Tibial nerve (tissue), 4 donors: ENCODE data around the gene CLIP3. TPM values are rescaled to one million over a fixed set of nuclear protein-coding genes. Genes with fewer than 3 reads are reported as not detected.
A peak's percentile ranks its signal among the peaks of the same experiment; 100 is the strongest.

Experiments used
- DNase-seq, 2 donors: peaks; one replicate each; pipeline ENCODE4 v3.0.0-alpha.2; 2019; ENCODE audit warnings: low spot score in 2 of 2
- H3K27ac ChIP-seq, 4 donors: fragments of 200-600 bp; sonication (generic) in 3 of 4; one replicate each; pipeline ENCODE4 v1.5.1; 2017 to 2019; ENCODE audit warnings: mild to moderate bottlenecking in 1 of 4
- H3K27me3 ChIP-seq, 2 donors: fragments of 200-600 bp; sonication (generic) in 1 of 2; one replicate each; pipeline versions ENCODE4 v1.5.1 to v1.6.0; 2017 to 2019
- H3K36me3 ChIP-seq, 3 donors: fragments of 200-600 bp; sonication (generic); one replicate each; pipeline ENCODE4 v1.5.1; 2018 to 2019
- H3K4me1 ChIP-seq, 4 donors: fragments of 200-600 bp; sonication (generic) in 3 of 4; one replicate each; pipeline ENCODE4 v1.5.1; 2017 to 2019
- H3K4me3 ChIP-seq, 4 donors: fragments of 200-600 bp; sonication (generic) in 3 of 4; one replicate each; pipeline ENCODE4 v1.5.1; 2017 to 2019; ENCODE audit warnings: mild to moderate bottlenecking in 1 of 4, moderate library complexity in 1 of 4
- H3K9me3 ChIP-seq, 4 donors: fragments of 200-600 bp; sonication (generic) in 3 of 4; one replicate each; pipeline ENCODE4 v1.5.1; 2017 to 2019
- EP300 ChIP-seq, 2 donors: sonication (generic); formaldehyde crosslinking; IDR thresholded peaks; one replicate each; pipeline ENCODE4 v1.6.1; 2017; ENCODE audit warnings: antibody characterized with exemption in 2 of 2, mild to moderate bottlenecking in 1 of 2
- POLR2A ChIP-seq, 2 donors: fragments of 450-650 bp; IDR thresholded peaks; one replicate each; pipeline ENCODE4 v1.6.1; 2017; ENCODE audit warnings: antibody characterized with exemption in 2 of 2, mild to moderate bottlenecking in 2 of 2, moderate library complexity in 2 of 2
- WGBS, 2 donors: methylation state at CpG; one replicate each; pipeline ENCODE4 v1.1.5; 2018; 5-methylcytosine and 5-hydroxymethylcytosine counted together
- total RNA-seq, 4 donors: library from RNA; depleted of rRNA; stranded (reverse); fragments of >200 nt; gene quantifications; one replicate each; pipeline ENCODE4 v1.1.0, GENCODE V29; 2016
- TF ChIP-seq, protein P1 (sequence below), 5 experiments: fragments of 200-600 bp in 3 of 5; fragments of 450-650 bp in 2 of 5; sonication (generic) in 3 of 5; IDR thresholded peaks; one replicate each; pipeline ENCODE4 v1.5.1; 2016 to 2019; ENCODE audit warnings: antibody characterized with exemption in 5 of 5, mild to moderate bottlenecking in 3 of 5, moderate library complexity in 2 of 5

Gene CLIP3
- total RNA-seq, 4 donors from 2014 or later = 20.1 to 44.7 (median 24.6) TPM

DNA sequence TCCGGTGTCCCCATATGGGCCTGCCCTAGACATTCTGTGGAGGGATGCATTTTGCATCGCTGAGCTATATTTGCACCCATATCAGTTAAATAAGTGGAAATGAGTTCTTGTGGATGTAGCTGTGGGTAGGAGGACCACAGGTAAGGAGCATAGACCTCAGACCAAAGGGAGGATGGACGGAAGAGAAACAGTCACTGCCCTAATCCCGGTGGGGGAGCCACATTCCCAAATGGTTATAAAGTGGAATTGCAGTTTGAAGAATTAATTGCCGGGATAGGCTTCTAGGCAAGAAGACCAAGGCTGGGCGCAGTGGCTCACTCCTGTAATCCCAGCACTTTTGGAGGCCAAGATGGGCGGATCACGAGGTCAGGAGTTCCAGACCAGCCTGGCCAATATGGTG lies 35.9 kb downstream of the CLIP3 start:
- WGBS, 2 donors = 90 to 93% methylated on average over 8 of the region's 8 CpGs
- peaks cover 0 to 35% (median 0%) of the 10 kb centered on the region in 3 donors for H3K36me3 ChIP-seq
- TF ChIP-seq EP300 (IDR thresholded peaks at IDR 0.05) (no peak), POLR2A (IDR thresholded peaks at IDR 0.05) (no peak)
- TF ChIP-seq, protein P1, sequence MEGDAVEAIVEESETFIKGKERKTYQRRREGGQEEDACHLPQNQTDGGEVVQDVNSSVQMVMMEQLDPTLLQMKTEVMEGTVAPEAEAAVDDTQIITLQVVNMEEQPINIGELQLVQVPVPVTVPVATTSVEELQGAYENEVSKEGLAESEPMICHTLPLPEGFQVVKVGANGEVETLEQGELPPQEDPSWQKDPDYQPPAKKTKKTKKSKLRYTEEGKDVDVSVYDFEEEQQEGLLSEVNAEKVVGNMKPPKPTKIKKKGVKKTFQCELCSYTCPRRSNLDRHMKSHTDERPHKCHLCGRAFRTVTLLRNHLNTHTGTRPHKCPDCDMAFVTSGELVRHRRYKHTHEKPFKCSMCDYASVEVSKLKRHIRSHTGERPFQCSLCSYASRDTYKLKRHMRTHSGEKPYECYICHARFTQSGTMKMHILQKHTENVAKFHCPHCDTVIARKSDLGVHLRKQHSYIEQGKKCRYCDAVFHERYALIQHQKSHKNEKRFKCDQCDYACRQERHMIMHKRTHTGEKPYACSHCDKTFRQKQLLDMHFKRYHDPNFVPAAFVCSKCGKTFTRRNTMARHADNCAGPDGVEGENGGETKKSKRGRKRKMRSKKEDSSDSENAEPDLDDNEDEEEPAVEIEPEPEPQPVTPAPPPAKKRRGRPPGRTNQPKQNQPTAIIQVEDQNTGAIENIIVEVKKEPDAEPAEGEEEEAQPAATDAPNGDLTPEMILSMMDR (IDR thresholded peaks at IDR 0.05) = no peak
- H3K27ac ChIP-seq = peak overlapping the region in 1 of 4 donors; percentile 89
- no peak for DNase-seq
- H3K4me3 ChIP-seq = no peak overlapping the region
- H3K4me1 ChIP-seq = peaks cover 0 to 51% (median 23%) of the 10 kb centered on the region in 4 donors
- H3K9me3 ChIP-seq = no peaks in the 10 kb centered on the region
- H3K27me3 ChIP-seq = no peaks in the 10 kb centered on the region

DNA sequence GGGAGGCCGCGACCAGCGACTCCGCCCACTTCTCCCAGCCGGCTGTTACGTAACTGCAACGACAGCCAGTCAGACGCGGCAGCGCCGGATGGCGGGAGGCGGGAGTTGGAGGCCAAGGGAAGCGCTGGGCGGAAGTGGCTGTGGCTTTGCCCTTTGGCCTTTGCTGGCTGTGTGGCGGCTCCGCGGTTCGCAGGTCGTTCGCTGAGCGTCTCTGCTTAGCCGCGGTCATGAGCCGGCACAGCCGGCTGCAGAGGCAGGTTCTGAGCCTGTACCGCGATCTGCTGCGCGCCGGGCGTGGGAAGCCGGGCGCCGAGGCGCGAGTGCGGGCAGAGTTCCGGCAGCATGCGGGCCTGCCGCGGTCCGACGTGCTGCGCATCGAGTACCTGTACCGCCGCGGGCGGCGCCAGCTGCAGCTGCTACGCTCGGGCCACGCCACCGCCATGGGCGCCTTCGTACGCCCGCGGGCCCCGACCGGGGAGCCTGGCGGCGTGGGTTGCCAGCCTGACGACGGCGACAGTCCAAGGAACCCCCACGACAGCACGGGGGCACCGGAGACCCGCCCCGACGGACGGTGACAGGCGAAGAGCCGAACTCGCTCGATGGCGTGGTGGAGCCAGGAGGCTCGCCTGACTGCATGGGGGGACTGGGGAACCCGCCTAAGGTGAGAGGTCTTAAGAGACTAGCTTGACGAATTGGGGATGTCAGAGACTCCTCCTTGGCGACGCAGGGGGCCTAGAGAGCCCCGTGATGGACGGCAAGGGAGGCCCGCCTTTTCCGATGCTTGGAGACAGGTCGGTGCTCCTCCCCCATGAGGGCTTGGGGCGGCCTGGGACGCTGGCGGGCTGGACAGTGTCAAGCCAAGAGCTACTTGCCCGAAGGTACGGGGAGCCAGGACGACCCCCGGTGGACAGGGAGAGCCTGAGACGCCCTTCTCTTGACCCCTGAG lies 37.4 kb downstream of the CLIP3 start, which contains the start of gene SDHAF1:
Gene SDHAF1, plus strand, starts transcription at position 141 of the 946 bp plus-strand sequence. Its CDS starts 87 bp downstream, at position 228.
- Histone ChIP-seq H3K9me3 (no peaks in the 10 kb centered on the region), H3K27me3 (no peaks in the 10 kb centered on the region), H3K36me3 (peaks cover 0 to 24% (median 0%) of the 10 kb centered on the region in 3 donors), H3K4me3 (peak within 1 kb of the TSS; percentile 69 to 98 (median 88)), H3K27ac (peak within 1 kb of the TSS; percentile 64 to 91 (median 86)), H3K4me1 (peaks cover 0 to 51% (median 23%) of the 10 kb centered on the region in 4 donors)
- DNase-seq = peak; percentile 92 to 94
- TF ChIP-seq, protein P1 (IDR thresholded peaks at IDR 0.05) = no peak
- TF ChIP-seq POLR2A (IDR thresholded peaks at IDR 0.05) (peak; percentile 29 to 52), EP300 (IDR thresholded peaks at IDR 0.05) (peak; percentile 84 to 91)
- 0 to 1% methylated on average over 19 to 47 of the region's 97 CpGs for WGBS, 2 donors

DNA sequence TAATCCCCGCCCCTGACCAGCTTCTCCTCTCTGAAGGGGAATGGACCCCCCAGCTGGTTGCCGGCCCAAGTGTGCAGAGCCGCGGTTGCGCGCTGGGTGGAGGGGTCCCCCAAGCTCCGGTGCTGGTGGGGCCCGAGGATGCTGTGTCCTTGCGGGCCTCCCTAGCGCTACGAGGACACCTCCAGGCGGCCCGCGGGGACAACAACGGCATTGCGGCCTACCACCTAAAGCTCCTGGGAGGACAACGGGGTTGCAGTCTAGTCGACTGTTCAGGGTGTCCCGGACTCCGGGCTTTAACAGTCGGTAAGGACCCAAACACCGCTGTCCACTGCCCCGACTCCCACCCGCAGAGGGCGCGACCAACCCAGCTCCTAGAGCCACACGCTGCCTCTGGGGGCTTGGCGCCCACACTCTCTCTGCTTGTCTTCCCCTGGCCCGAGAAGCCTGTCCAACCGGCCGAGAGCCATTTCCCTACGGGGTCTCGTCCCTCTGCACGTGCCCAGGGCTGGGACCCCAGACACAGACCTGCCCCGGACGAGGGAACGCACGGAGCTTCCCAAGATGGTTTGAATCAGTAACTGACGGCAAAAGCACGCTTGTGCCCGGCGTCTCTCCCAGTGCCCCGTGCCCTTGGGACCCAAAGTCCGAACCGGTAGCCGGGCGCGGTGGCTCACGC lies 38.6 kb downstream of the CLIP3 start:
- peaks cover 0 to 39% (median 23%) of the 10 kb centered on the region in 4 donors for H3K4me1 ChIP-seq
- H3K36me3 ChIP-seq = peaks cover 0 to 21% (median 0%) of the 10 kb centered on the region in 3 donors
- peak overlapping the region in 3 of 4 donors; percentile 82 to 91 (median 89) for H3K27ac ChIP-seq
- no peaks in the 10 kb centered on the region for H3K9me3 ChIP-seq
- no peak for DNase-seq
- H3K4me3 ChIP-seq = peak overlapping the region; percentile 69 to 98 (median 88)
- WGBS, 2 donors = 26 to 30% methylated on average over 33 to 41 of the region's 49 CpGs
- TF ChIP-seq EP300 (IDR thresholded peaks at IDR 0.05) = no peak
- TF ChIP-seq, protein P1 (IDR thresholded peaks at IDR 0.05) = peak in 1 of 5 experiments; percentile 20
- no peak for TF ChIP-seq POLR2A (IDR thresholded peaks at IDR 0.05)
- no peaks in the 10 kb centered on the region for H3K27me3 ChIP-seq

DNA sequence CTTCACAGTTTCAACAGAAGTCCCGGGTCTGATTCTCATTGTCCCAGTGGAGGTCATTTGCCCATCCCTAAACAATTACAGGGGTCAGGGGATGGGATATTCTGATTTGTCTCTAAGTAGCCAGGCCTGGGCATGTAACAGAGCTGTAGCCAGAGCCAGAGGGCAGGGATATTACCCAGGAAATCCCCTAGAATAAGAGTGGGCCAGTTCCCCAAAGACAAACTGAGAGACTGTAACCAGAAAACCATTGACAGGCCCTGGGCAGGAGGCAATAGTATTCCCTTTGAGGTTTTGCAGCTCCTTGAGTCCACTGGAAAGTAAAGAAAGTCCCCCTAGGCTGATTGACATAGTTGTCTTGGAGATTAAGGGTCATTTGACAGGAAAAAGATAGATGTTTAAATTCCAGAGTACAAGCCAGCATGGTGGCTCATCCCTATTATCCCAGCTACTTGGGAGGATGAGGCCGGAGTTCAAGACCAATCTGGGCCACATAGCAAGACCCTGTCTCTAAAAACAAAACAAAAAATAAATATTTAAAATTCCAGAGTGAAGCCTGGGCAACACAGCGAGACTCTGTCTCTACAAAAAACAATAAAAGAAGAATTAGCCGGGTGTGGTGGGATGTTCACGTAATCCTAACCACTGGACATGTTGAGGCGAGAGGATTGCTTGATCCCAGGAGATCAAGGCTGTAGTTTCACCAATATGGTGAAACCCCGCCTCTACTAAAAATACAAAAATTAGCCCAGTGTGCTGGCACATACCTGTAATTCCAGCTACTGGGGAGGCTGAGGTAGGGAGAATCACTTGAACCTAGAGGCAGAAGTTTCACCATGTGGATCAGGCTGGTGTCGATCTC lies 39.5 kb downstream of the CLIP3 start:
- WGBS, 2 donors = 78 to 84% methylated on average over 7 to 8 of the region's 8 CpGs
- no peaks in the 10 kb centered on the region for H3K9me3 ChIP-seq
- peaks cover 0 to 12% (median 0%) of the 10 kb centered on the region in 3 donors for H3K36me3 ChIP-seq
- DNase-seq = no peak
- peaks cover 0 to 33% (median 23%) of the 10 kb centered on the region in 4 donors for H3K4me1 ChIP-seq
- H3K27me3 ChIP-seq = peaks cover 0 to 4% of the 10 kb centered on the region in 2 donors
- no peak overlapping the region for H3K27ac ChIP-seq
- TF ChIP-seq EP300 (IDR thresholded peaks at IDR 0.05) = no peak
- TF ChIP-seq, protein P1 (IDR thresholded peaks at IDR 0.05) = no peak
- TF ChIP-seq POLR2A (IDR thresholded peaks at IDR 0.05) = no peak
- no peak overlapping the region for H3K4me3 ChIP-seq
